NCI-H2107 treated with DMSO at 0.1 percent for 48 hours (cell line): Measurements from ENCODE around the gene CIT.

Experiments
- DNase-seq: peaks from one replicate; lab custom pipeline; 2025; ENCODE audit not compliant: unreplicated experiment; lab: John Stamatoyannopoulos, UW

Gene CIT

GRCh38 chr12:119705182-119705581 is 171.9 kb downstream of the CIT start:
- DNase-seq = no peak

- DNase-seq = no peak
Measured at GRCh38 chr12:119704065-119704747, 172.9 kb downstream of the CIT start.

- DNase-seq = no peak
Measured at GRCh38 chr12:119700078-119700477, 177.0 kb downstream of the CIT start.

GRCh38 chr12:119699199-119699760 is 177.8 kb downstream of the CIT start:
- DNase-seq = no peak

- DNase-seq = no peak
Measured at GRCh38 chr12:119696943-119697342, 180.2 kb downstream of the CIT start.

GRCh38 chr12:119695034-119695433 is 182.1 kb downstream of the CIT start:
- DNase-seq = no peak

GRCh38 chr12:119694111-119694510 is 183.0 kb downstream of the CIT start:
- DNase-seq = no peak

- no peak for DNase-seq
Measured at GRCh38 chr12:119693511-119693910, 183.6 kb downstream of the CIT start.

- no peak for DNase-seq
Measured at GRCh38 chr12:119692997-119693396, 184.1 kb downstream of the CIT start.

GRCh38 chr12:119692410-119692809 is 184.7 kb downstream of the CIT start:
- DNase-seq = no peak

- no peak for DNase-seq
Measured at GRCh38 chr12:119691202-119691810, 185.8 kb downstream of the CIT start.

- DNase-seq = no peak
Measured at GRCh38 chr12:119689935-119690500, 187.1 kb downstream of the CIT start.

- DNase-seq = no peak
Measured at GRCh38 chr12:119687879-119688278, 189.2 kb downstream of the CIT start.

- DNase-seq = no peak
Measured at GRCh38 chr12:119687406-119687805, 189.7 kb downstream of the CIT start.

- no peak for DNase-seq
Measured at GRCh38 chr12:119686776-119687175, 190.3 kb downstream of the CIT start.

- DNase-seq = no peak
Measured at GRCh38 chr12:119686355-119686754, 190.8 kb downstream of the CIT start.

GRCh38 chr12:119685375-119685774 is 191.7 kb downstream of the CIT start:
- no peak for DNase-seq

- DNase-seq = no peak
Measured at GRCh38 chr12:119684711-119685369, 192.3 kb downstream of the CIT start.

- no peak for DNase-seq
Measured at GRCh38 chr12:119683816-119684215, 193.3 kb downstream of the CIT start.

- DNase-seq = no peak
Measured at GRCh38 chr12:119683413-119683812, 193.7 kb downstream of the CIT start.

- DNase-seq = no peak
Measured at GRCh38 chr12:119682639-119683252, 194.4 kb downstream of the CIT start.
